ENCODE measurements around the gene ABR.
"Not testable (repeated sequence)": the region's sequence is repeated elsewhere in the genome, so short reads cannot be mapped to it uniquely, and the experiment has no call there.

The ABR gene

DNA sequence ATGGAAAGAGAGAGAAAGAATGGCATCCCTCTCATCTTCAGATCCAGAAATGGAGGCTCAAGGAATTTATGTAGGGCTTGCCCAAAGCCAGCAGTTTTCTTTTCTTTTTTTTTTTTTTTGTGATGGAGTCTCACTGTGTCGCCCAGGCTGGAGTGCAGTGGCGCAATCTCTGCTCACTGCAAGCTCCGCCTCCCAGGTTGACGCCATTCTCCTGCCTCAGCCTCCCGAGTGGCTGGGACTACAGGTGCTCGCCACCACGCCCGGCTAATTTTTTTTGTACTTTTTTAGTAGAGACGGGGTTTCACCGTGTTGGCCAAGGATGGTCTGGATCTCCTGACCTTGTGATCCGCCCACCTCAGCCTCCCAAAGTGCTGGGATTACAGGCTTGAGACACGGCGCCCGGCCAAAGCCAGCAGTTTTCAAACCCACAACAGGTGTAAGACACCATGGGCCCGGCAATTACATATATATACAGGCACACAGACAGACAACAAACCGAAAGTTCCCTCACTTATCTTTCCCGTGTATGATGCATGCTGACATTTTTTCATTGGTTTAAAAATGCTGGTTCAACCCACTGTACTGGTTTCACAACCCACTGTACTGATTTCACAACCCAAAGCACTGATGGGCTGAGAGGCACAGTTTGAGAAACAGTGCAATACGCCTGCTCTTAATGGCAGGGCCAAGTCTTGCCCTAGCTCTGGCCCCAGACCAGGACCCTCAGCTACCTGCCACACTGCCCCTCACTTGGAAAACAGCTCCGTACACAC is 81.6 kb downstream of the ABR start:
- H3K9me3 ChIP-seq (ENCODE audit: control insufficient read depth, low read length); H3K4me2 ChIP-seq (ENCODE audit: low read length, poor library complexity, severe bottlenecking); H2AFZ ChIP-seq (ENCODE audit: low read depth, low read length); H3K9ac ChIP-seq (ENCODE audit: low read length); H3K4me1 ChIP-seq (ENCODE audit: control insufficient read depth, insufficient read depth, low read depth, low read length); H2AK5ac ChIP-seq (ENCODE audit: low read length, severe bottlenecking); H2BK15ac ChIP-seq (ENCODE audit: low read depth, poor library complexity, severe bottlenecking); H4K91ac ChIP-seq (ENCODE audit: low read length); H3K18ac ChIP-seq (ENCODE audit: low read depth in 1 of 2, low read length in 2 of 2); H2BK5ac ChIP-seq (ENCODE audit: low read depth, low read length, poor library complexity, severe bottlenecking); H3K14ac ChIP-seq (ENCODE audit: low read length in 2 of 2); H3K23ac ChIP-seq (ENCODE audit: low read length in 2 of 2); H3K27me3 ChIP-seq (ENCODE audit: control insufficient read depth in 1 of 2, insufficient read depth in 1 of 2, low read length in 2 of 2); H2BK12ac ChIP-seq (ENCODE audit: low read length in 2 of 2); H2BK120ac ChIP-seq (ENCODE audit: low read depth, low read length); H3K27ac ChIP-seq (ENCODE audit: low read length, poor library complexity, severe bottlenecking): not testable (repeated sequence)
- Histone ChIP-seq H3K36me3 (ENCODE audit: control insufficient read depth in 1 of 2, insufficient read depth in 2 of 2, low read depth in 1 of 2, low read length in 2 of 2) (peaks cover 63 to 65% of the 10 kb centered on the region in 2 experiments), H3K79me1 (replicated peaks; ENCODE audit: low read length, poor library complexity, severe bottlenecking) (peaks cover 43% of the 10 kb centered on the region), H4K8ac (ENCODE audit: low read length) (peak overlapping the region; percentile 12), H3K4me3 (ENCODE audit: insufficient read depth in 1 of 2, low read depth in 1 of 2, low read length in 2 of 2) (peak overlapping the region in 1 of 2 experiments; percentile 63), H3K4ac (ENCODE audit: low read depth in 1 of 2, low read length in 2 of 2) (peak overlapping the region in 1 of 2 experiments; percentile 13)
- peak; percentile 85 for DNase-seq
- WGBS = 96% methylated on average over 19 of the region's 19 CpGs

DNA sequence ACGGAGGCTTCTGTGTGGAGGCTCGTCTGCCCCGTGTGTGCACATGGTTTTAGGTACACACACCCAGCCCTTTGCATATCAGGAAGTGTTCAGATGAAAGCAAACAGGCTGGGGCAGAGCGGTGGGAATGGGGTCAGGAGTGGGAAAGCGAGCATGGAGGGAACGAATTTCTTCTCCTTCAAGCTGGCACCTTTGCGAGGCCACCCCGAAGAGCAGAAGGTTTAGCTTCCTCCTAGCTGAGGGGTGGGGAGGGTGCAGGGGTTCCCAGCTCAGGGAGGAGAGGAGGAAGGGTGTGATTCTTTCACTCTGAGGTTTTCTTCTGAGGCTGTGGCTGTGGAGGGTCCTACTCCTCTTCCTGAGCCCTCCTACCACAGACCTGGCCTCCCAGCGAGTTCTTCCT is 83.6 kb downstream of the ABR start:
- H4K91ac ChIP-seq (ENCODE audit: low read length) = no peak overlapping the region
- no peaks in the 10 kb centered on the region for H3K27me3 ChIP-seq (ENCODE audit: control insufficient read depth in 1 of 2, insufficient read depth in 1 of 2, low read length in 2 of 2)
- no peak overlapping the region for H3K4me3 ChIP-seq (ENCODE audit: insufficient read depth in 1 of 2, low read depth in 1 of 2, low read length in 2 of 2)
- H3K4me1 ChIP-seq (ENCODE audit: control insufficient read depth, insufficient read depth, low read depth, low read length) = peaks cover 6% of the 10 kb centered on the region
- DNase-seq = no peak
- H2AK5ac ChIP-seq (ENCODE audit: low read length, severe bottlenecking) = no peak overlapping the region
- no peaks in the 10 kb centered on the region for H3K9me3 ChIP-seq (ENCODE audit: control insufficient read depth, low read length)
- H3K4ac ChIP-seq (ENCODE audit: low read depth in 1 of 2, low read length in 2 of 2) = no peak overlapping the region
- no peak overlapping the region for H3K23ac ChIP-seq (ENCODE audit: low read length in 2 of 2)
- no peak overlapping the region for H3K14ac ChIP-seq (ENCODE audit: low read length in 2 of 2)
- no peak overlapping the region for H3K9ac ChIP-seq (ENCODE audit: low read length)
- H3K27ac ChIP-seq (ENCODE audit: low read length, poor library complexity, severe bottlenecking) = no peak overlapping the region
- no peak overlapping the region for H3K4me2 ChIP-seq (ENCODE audit: low read length, poor library complexity, severe bottlenecking)
- no peak overlapping the region for H2BK120ac ChIP-seq (ENCODE audit: low read depth, low read length)
- WGBS = 93% methylated on average over 9 of the region's 9 CpGs
- peaks cover 38% of the 10 kb centered on the region for H3K79me1 ChIP-seq (replicated peaks; ENCODE audit: low read length, poor library complexity, severe bottlenecking)
- H2BK12ac ChIP-seq (ENCODE audit: low read length in 2 of 2) = no peak overlapping the region
- H2BK15ac ChIP-seq (ENCODE audit: low read depth, poor library complexity, severe bottlenecking) = no peak overlapping the region
- H4K8ac ChIP-seq (ENCODE audit: low read length) = no peak overlapping the region
- H2AFZ ChIP-seq (ENCODE audit: low read depth, low read length) = no peak overlapping the region
- no peak overlapping the region for H3K18ac ChIP-seq (ENCODE audit: low read depth in 1 of 2, low read length in 2 of 2)
- H3K36me3 ChIP-seq (ENCODE audit: control insufficient read depth in 1 of 2, insufficient read depth in 2 of 2, low read depth in 1 of 2, low read length in 2 of 2) = peaks cover 71 to 72% of the 10 kb centered on the region in 2 experiments
- H2BK5ac ChIP-seq (ENCODE audit: low read depth, low read length, poor library complexity, severe bottlenecking) = no peak overlapping the region

DNA sequence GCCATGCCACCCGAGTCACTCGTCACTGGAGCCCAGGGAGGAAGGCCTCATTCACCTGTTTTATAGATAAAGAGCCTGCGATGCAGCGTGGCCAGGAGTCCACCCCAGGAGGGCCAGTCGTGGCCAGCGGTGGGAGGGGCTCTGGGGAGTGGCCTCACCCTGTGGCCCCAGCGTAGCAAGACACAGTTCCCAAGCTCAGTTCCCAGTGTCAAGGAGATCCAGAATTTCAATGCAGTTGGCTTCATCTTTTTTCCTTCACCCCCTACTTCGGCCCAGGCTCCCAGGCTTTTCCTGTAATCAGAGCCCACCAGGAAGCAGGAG is 84.0 kb downstream of the ABR start:
- Histone ChIP-seq H3K14ac (ENCODE audit: low read length in 2 of 2) (no peak overlapping the region), H3K27ac (ENCODE audit: low read length, poor library complexity, severe bottlenecking) (no peak overlapping the region), H2BK120ac (ENCODE audit: low read depth, low read length) (no peak overlapping the region), H3K9me3 (ENCODE audit: control insufficient read depth, low read length) (no peaks in the 10 kb centered on the region), H3K18ac (ENCODE audit: low read depth in 1 of 2, low read length in 2 of 2) (no peak overlapping the region), H2BK12ac (ENCODE audit: low read length in 2 of 2) (no peak overlapping the region), H2AK5ac (ENCODE audit: low read length, severe bottlenecking) (no peak overlapping the region), H2AFZ (ENCODE audit: low read depth, low read length) (no peak overlapping the region), H2BK15ac (ENCODE audit: low read depth, poor library complexity, severe bottlenecking) (no peak overlapping the region), H3K79me1 (replicated peaks; ENCODE audit: low read length, poor library complexity, severe bottlenecking) (peaks cover 41% of the 10 kb centered on the region), H4K91ac (ENCODE audit: low read length) (no peak overlapping the region), H3K4me2 (ENCODE audit: low read length, poor library complexity, severe bottlenecking) (no peak overlapping the region), H4K8ac (ENCODE audit: low read length) (no peak overlapping the region), H3K23ac (ENCODE audit: low read length in 2 of 2) (no peak overlapping the region), H3K4me3 (ENCODE audit: insufficient read depth in 1 of 2, low read depth in 1 of 2, low read length in 2 of 2) (no peak overlapping the region), H3K27me3 (ENCODE audit: control insufficient read depth in 1 of 2, insufficient read depth in 1 of 2, low read length in 2 of 2) (no peaks in the 10 kb centered on the region), H3K9ac (ENCODE audit: low read length) (no peak overlapping the region), H3K36me3 (ENCODE audit: control insufficient read depth in 1 of 2, insufficient read depth in 2 of 2, low read depth in 1 of 2, low read length in 2 of 2) (peaks cover 75 to 76% of the 10 kb centered on the region in 2 experiments), H2BK5ac (ENCODE audit: low read depth, low read length, poor library complexity, severe bottlenecking) (no peak overlapping the region), H3K4me1 (ENCODE audit: control insufficient read depth, insufficient read depth, low read depth, low read length) (peaks cover 10% of the 10 kb centered on the region), H3K4ac (ENCODE audit: low read depth in 1 of 2, low read length in 2 of 2) (no peak overlapping the region)
- no peak for DNase-seq
- WGBS = 95% methylated on average over 8 of the region's 8 CpGs

DNA sequence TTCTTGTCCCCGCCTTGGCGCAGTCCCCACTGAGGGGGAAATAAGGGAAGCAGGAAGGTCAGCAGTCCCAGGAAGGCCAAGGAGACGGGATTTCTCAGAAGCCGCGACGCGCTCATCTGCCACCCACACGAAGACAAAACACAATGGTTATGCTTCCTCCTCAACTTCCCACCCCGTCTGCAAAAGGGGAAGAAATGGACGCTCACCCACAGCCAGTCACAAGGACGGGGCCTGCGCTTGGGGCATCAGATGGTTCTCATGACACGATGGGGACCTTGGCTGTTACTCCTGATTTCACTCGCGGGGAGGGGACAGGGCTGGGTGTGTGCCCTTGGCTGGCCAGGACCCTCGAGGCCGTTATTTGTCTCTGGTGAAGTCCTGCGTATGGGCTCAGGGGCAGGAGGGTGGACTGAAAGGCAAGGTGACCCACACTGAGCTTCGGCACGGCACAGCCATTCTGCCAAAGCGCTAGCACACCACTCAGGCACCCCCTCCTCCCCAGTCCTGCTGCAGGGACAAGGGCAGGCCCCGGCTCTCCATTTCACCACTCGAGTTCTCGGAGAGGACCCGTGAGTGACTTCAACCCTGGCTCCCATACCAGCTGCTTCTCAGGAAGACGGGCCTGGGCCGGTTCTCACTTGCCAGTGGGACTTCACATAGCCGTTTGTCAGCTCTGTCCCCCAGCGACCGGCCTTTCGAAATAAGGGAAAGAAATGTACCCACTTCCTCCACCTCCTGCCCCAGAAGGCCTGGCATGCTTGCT is 84.5 kb downstream of the ABR start:
- DNase-seq = no peak

More for the DNA sequence above, 84.5 kb downstream of the ABR start:
- Histone ChIP-seq H3K27ac (ENCODE audit: low read length, poor library complexity, severe bottlenecking) (no peak overlapping the region), H3K14ac (ENCODE audit: low read length in 2 of 2) (no peak overlapping the region), H3K4me3 (ENCODE audit: insufficient read depth in 1 of 2, low read depth in 1 of 2, low read length in 2 of 2) (no peak overlapping the region), H2BK5ac (ENCODE audit: low read depth, low read length, poor library complexity, severe bottlenecking) (no peak overlapping the region), H4K8ac (ENCODE audit: low read length) (no peak overlapping the region), H3K18ac (ENCODE audit: low read depth in 1 of 2, low read length in 2 of 2) (no peak overlapping the region), H3K23ac (ENCODE audit: low read length in 2 of 2) (no peak overlapping the region), H3K4me2 (ENCODE audit: low read length, poor library complexity, severe bottlenecking) (no peak overlapping the region), H3K9ac (ENCODE audit: low read length) (no peak overlapping the region), H3K9me3 (ENCODE audit: control insufficient read depth, low read length) (no peaks in the 10 kb centered on the region), H2AK5ac (ENCODE audit: low read length, severe bottlenecking) (no peak overlapping the region), H2AFZ (ENCODE audit: low read depth, low read length) (no peak overlapping the region), H3K27me3 (ENCODE audit: control insufficient read depth in 1 of 2, insufficient read depth in 1 of 2, low read length in 2 of 2) (no peaks in the 10 kb centered on the region), H2BK15ac (ENCODE audit: low read depth, poor library complexity, severe bottlenecking) (no peak overlapping the region), H2BK120ac (ENCODE audit: low read depth, low read length) (no peak overlapping the region), H4K91ac (ENCODE audit: low read length) (no peak overlapping the region), H2BK12ac (ENCODE audit: low read length in 2 of 2) (no peak overlapping the region), H3K4ac (ENCODE audit: low read depth in 1 of 2, low read length in 2 of 2) (no peak overlapping the region), H3K4me1 (ENCODE audit: control insufficient read depth, insufficient read depth, low read depth, low read length) (peaks cover 15% of the 10 kb centered on the region), H3K36me3 (ENCODE audit: control insufficient read depth in 1 of 2, insufficient read depth in 2 of 2, low read depth in 1 of 2, low read length in 2 of 2) (peaks cover 77 to 78% of the 10 kb centered on the region in 2 experiments), H3K79me1 (replicated peaks; ENCODE audit: low read length, poor library complexity, severe bottlenecking) (peaks cover 39% of the 10 kb centered on the region)
- WGBS = 93% methylated on average over 31 of the region's 31 CpGs
